Dermis blood vessel endothelial cell (primary cell): ENCODE measurements around the gene CCSER1. TPM values are rescaled to one million over a fixed set of nuclear protein-coding genes. Genes with fewer than 3 reads are reported as not detected.
"Not testable (repeated sequence)": the region's sequence is repeated elsewhere in the genome, so short reads cannot be mapped to it uniquely, and the experiment has no call there.

Experiments used
- DNase-seq: peaks from one replicate; pipeline ENCODE4 v3.0.0; 2010
- total RNA-seq: library from RNA; depleted of rRNA; stranded (reverse); fragments of >200 nt; gene quantifications from 2 replicates; pipeline ENCODE4 v1.2.3, GENCODE V29; 2014

CCSER1 gene
- total RNA-seq, 1 donor from 2014 or later, result 5.4 TPM

DNA sequence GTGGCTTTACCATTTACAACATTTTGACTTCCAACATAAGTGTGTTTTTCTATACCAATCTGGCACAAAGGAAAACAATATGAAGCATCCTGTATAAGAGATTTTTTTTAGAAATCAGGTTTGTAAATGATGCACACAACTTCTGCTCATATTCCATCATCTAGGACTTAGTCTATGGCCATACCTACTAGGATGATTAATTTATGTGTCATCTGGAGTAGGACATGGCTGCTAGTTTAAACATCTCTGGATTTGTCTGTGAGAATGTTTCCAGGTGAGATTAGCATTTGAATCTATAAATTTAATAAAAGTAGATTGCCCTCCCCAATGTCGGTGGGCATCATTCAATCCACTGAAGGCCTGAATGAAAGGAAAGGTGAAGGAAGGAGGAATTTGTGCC lies 1493.8 kb downstream of the CCSER1 start:
- no peak for DNase-seq

DNA sequence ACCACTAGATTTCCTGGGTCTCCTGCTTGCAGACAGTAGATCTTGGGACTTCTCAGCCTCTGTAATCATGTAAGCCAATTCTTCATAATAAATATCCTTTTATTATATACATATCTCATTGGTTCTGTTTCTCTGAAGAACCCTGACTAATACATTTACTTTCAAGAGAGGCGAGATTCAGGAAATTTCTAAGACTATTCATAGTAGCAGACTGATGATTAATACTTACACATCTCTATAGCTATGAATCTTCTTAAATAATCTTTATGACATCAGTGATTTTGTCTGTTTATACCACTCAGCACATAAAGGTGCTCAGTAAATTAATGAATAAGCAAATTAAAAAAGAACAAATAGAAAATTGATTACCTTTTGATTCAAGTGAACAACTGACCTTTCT lies 1494.3 kb downstream of the CCSER1 start:
- DNase-seq, result no peak

DNA sequence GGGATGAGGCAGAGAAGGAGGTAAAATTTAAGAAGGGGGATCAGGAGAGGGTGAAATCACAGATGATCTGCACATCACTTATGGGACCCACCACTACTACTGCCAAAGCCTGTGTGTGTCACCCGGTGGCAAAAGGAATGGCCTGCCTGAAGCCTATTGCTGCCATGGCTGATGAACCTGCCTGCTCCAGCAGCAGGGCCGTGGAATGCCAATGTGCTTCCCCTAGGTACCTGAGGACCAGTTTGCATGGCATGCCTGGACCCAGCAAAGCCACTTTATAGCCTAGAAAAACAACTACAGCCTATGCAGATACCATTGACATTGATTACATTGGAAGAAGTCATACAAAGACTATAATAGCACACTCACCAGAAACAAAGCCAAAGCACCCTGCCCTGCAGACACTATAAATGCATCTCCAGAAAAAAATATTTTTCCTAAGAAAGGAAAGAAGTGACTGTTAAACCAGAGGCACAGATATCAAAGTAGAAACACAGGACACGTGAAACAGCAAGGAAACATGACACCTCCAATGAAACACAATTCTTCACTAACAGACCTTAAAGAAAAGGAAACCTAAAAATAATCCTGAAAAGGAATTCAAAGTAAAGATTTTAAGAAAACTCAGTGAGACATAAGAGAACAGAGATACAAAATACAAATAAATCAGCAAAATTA lies 1495.9 kb downstream of the CCSER1 start:
- no peak for DNase-seq

DNA sequence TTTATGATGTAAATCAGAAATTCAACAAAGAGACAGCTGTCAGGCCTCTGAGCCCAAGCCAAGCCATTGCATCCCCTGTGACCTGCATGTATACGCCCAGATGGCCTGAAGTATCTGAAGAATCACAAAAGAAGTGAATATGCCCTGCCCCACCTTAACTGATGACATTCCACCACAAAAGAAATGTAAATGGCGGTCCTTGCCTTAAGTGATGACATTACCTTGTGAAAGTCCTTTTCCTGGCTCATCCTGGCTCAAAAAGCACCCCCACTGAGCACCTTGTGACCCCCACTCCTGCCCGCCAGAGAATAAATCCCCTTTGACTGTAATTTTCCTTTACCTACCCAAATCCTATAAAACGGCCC lies 1496.4 kb downstream of the CCSER1 start:
- DNase-seq, result not testable (repeated sequence)

DNA sequence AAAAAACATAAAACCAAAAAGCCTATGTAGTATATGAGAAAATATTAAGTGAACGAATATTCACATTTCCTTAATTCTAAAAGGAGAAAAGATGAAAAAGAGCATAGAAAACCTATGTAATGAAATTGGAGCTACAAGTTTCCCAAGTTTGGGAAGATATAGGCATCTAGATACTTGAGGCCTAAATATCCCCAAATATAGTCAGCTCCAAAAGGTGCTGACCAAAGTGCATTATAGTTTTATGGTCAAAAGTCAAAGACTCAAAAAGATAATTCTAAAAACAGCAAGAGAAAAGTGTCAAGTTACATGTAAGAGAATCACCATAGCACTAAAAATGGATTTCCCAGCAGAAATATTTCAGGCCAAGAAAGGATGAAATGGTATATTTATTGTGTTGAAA lies 1502.9 kb downstream of the CCSER1 start:
- no peak for DNase-seq

DNA sequence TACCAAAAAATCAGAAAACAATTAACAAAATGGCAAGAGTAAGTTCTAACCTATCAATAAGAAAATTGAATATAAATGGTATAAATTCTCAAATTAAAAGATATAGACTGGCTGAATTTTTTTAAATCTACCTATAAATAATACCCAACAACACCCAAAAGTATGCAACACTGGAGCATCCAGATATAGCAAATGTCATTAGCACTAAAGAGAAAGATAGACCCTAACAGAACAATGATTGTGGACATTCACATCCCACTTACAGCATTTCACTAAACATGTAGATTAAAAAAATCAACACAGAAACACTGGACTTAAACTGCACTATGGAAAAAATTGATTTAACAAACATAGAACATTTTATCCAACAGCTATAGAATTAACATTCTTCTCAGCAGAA lies 1503.6 kb downstream of the CCSER1 start:
- DNase-seq, result no peak

DNA sequence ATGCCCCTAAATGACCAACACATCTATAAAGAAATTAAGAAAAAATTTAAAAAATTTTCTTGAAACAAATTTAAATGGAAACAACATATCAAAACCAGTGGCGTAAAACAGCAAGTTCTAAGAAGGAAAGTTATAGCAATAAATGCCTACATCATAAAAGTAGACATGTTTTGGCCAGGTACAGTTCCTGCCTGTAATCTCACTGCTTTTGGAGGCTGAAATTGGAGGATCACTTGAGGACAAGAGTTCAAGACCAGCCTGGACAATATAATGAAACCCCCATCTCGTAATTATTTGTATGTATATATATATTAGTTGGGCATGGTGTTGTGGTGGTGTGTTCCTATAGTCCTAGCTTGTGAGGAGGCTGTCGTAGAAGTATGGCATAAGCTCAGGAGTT lies 1504.1 kb downstream of the CCSER1 start:
- DNase-seq, result no peak

DNA sequence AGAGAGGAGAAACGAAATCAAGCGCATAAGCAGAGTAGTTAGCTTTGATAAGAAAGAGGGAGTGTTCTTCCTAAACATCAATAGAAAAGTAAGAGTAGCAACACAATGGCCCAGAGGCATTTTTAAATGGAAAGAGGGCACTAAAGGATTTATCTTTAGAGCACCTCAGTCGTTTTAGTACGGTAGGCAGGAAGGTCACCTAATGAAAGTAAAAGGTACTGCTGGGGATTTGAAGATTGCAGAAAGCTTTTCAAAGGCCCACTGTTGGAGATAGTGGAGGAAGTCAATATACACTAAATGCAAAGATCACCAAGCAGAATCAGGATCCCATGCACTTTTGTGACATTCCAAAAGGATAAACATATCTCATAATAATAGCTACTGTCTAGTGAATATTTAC lies 1508.9 kb downstream of the CCSER1 start:
- no peak for DNase-seq

Other genes with a start within 250 kb of the CCSER1 start
- gene MMRN1, start 232.5 kb upstream of the CCSER1 start, total RNA-seq, result 2,743 and 3,766 TPM in 2 replicates